DMS114 treated with DMSO at 0.1 percent for 48 hours (cell line): ENCODE data around the gene TEKT5.

ENCODE experiments used
- DNase-seq: peaks from one replicate; lab custom pipeline; 2025; ENCODE audit not compliant: unreplicated experiment; lab: John Stamatoyannopoulos, UW

TEKT5 gene

DNA sequence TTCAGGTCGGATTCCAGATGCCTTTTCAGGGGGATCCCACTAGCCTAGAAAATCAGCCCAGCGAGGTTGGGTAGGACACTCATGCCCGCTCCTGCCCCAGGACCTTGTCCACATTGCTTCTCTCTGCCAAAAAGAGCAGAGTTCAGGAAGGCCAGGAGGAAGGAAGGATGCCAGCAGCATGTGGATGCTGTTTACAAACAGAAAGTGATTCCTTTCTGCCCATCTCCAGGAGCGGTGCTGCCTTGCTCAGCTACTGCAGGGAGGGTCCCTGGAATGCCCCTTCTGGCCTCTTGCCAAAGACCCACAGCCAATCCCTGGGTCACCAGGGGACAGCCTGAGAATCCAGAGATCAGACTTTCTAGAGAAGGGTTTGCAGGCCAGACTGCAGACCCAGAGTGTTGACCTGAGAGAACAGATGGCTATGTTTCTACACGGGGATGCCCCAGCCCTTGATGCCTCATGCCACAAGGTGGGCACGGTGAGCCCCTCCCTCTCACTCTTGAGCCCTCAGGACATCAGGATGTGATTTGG is 82.0 kb downstream of the TEKT5 start:
- no peak for DNase-seq

DNA sequence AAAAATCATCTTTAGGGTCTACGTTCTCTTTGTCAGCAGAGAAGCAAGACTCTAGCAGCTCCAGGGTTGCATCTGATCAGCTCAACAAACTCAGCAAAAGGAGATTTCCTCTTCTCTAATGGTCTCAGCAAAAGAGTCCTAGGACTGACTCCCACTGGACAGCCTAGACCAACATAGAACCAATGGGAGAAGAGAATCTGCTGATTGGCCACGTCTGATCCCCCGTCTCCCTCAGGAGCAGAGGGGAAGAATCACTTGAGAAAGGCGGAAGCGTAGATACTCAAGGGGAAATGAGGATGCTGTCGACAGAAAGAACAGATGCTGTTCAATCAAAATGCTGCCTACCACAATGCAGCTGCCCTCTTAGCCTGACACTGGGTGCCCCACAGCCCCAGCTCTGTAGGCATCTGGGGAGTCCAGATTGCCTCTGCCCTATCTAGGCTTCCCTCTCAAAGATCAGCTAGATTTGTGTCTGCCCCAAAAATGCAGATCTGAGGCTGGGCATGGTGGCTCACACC is 82.8 kb downstream of the TEKT5 start:
- DNase-seq = no peak

GRCh38 chr16:10610499-10611184 is 84.1 kb downstream of the TEKT5 start:
- no peak for DNase-seq

DNA sequence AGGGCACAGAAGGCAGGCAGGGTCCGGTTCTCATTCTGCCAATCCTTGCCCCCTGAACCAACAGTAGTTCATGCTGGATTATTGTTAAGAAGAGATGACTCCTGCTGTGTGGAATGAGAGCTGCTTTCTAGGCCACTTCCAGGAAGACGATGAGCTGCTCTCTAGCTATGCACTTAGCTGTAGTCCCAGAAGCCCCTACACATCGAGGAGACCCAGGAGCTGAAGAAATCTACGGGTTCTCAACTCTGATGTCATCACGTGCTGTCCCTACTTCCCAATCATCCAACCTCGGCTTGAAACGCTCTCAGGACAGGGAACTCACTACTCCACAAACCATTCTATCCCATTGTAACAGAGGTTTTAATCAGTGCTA is 85.3 kb downstream of the TEKT5 start:
- no peak for DNase-seq

DNA sequence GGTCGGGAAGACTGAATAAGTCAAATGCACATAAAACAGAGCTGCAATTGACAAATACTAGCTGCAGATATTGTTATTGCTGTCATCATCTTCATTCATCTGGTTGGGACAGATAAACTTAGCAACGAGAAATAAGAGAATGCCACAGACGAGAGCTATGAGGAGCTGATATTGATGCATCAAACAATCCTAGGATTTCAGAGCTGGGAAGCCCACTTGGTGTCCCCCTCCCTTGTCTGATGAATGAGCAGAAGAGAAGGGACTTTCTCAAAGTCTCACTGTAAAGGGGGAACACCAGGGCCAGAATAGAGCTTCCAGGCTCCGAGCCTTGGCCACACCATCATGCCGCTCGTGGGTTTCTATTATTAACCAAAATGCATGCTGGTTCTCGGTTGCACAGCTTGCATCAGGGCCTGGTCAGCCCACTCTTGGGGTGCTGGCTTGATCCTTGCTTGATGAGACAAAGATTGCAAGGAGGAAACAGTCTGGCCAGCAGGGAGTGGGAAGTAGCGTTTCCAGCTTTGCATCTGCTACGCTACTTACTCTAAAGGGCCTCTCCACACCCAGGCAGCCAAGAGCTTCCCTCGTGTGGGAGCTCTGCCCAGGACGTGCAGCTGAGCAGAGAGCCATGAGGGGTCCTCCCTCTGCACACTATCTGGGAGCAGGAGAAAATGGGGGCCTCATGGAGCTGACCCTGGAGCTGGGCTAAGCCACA is 85.9 kb downstream of the TEKT5 start:
- DNase-seq = no peak

DNA sequence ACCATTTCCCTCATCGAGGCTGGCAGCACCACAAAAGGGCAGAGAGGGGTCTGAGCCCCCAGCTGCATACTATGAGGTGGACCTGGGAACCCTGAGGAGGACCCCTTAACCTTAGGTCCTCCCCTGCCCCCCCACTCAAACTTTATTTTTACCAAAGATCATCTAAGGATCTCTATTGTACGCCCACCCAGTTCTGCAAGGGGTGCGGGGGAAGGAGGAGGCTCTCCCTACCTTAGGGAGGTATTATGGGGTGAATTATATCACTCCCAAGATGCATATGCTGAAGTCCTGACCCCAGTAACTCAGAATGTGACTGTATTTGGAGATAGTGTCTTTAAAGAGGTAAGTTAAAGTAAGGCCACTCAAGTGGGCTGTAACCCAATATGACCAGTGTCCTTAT is 87.6 kb downstream of the TEKT5 start:
- DNase-seq = no peak

- no peak for DNase-seq
Measured at GRCh38 chr16:10606607-10607006, 88.1 kb downstream of the TEKT5 start.

DNA sequence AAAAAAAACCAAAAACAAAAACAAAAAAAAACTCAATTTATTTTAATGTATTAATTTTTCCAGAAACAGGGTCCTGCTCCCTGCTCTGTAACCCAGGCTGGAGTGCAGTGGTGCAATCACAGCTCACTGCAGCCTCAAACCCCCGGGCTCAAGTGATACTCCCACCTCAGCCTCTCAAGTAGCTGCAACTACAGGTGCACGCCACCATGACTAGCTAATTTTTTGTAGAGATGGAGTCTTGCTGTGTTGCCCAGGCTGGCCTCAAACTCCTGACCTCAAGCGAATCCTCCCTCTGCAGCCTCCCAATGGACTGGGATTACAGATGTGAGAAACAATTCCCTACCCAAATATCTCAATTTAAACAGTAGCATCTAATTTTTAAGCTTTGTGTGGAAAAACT is 89.1 kb downstream of the TEKT5 start:
- no peak for DNase-seq

- DNase-seq = no peak
Measured at GRCh38 chr16:10601444-10602408, 93.0 kb downstream of the TEKT5 start.

DNA sequence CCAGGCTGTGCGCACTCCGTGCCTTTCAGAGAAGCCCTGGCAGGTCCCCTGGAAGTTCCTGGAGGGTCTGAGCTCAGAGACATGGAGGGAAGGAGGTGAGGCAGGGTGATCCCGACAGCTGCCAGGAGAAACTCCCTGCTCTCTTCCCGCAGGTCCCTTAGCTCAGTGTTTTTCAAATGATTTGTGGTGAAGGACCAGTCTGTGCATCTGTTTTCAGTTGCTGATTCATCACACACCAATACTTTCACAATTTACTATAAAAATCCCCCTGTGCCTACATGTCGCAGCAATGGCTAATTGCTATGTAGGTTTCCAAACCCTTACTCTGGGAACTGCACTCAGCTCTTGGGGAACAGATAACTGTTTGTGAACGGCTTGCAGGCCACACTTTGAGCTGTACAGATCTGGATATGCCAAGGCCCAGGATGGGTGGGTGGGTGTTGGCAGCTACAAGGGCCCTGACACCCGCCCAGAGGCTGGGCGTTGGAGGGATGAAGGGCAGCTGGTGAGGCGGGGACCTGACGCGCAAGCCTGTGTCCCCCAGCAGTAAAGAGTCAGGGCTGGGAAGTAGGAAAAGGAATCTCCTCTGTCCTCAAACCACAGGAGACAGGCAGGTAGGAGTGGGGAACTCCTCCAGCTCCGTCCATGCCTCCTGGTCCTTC is 93.8 kb downstream of the TEKT5 start:
- no peak for DNase-seq

DNA sequence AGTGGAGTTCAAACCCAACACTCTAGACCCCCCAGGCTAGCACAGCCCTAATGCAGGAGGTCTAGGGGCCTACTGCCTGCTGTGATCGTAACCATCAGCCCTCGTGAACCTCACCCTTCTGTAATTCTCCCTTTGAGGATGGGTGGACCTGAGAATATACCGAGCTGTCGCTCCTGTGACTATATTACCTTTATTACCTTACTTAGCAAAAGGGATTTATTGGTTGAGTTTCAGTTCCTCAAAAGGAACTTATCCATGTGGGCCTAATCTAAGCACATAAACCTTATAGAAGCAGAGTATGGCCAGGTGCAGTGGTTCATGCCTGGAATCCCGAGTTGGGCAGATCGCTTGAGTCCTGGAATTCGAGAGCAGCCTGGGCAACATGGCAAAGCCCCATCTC is 95.1 kb downstream of the TEKT5 start:
- DNase-seq = no peak

DNA sequence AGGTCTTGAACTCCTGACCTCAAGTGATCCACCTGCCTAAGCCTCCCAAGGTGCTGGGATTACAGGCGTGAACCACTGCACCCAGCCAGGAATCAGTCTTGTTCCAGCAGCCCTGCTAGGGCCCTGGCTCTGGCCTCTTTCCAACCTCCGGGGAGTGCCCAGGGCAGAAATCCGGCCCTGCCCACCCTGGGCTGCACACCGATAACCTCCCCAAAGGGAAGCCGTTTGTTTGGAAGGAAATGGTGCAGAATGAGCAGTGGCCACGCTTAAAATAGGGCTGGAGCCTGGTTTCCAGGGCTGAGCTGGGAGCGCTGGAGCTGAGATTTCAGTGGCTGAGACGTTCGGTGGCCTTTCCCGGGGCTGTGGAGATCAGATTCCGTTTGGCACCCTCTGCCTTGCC is 96.6 kb downstream of the TEKT5 start:
- DNase-seq = no peak

GRCh38 chr16:10597187-10597601 is 97.5 kb downstream of the TEKT5 start:
- no peak for DNase-seq

DNA sequence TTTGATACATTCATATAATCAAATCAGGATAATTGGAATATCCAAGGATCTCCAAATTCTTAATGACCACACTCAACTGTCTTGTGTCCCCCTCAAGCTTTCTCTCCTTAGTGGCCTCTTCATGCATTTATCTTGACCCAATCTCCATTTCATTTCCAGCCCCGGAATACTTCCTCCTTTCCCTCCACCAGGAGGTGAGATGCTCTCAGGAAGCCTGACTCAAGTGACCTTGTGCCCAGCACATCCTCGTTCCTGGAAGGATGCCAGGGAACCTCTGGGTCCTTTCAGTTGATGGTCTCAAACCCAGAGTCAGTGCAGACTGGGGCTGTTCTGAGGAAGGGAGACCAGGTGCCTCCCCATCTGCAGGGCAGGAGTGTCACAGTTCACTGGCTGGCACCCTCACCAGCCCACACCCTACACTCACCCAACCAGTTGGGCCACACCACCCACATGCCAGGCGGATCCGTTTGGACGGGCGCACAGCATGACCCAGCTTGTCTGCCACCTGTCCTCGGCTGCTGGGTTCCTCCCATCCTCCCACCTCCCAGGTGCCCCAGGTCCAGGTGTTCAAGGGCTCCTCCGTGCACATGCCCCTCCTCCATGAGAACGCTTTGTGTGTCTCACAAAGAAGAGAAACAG is 100.3 kb downstream of the TEKT5 start:
- no peak for DNase-seq

DNA sequence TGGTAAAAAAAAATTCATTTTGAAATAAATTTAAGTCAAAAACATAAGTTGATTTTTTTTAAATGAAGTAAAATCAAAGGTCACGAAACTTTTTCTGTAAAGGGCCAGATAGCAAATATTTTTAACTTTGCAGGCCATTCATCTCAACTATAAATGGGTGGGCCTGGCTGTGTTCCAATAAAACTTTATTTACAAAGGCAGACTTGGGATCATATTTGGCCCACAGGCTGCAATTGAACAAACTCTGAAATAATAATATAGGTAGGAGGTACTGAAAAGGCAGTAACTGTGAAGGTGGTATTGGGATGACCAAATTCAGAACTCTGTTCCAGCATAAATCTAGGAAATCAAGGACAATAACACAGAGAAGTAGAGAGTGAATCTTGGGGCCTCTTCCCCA is 102.1 kb downstream of the TEKT5 start:
- DNase-seq = no peak

GRCh38 chr16:10590342-10590741 is 104.4 kb downstream of the TEKT5 start:
- DNase-seq = no peak

- no peak for DNase-seq
Measured at GRCh38 chr16:10589109-10589508, 105.6 kb downstream of the TEKT5 start.

- DNase-seq = no peak
Measured at GRCh38 chr16:10587622-10588021, 107.1 kb downstream of the TEKT5 start.

DNA sequence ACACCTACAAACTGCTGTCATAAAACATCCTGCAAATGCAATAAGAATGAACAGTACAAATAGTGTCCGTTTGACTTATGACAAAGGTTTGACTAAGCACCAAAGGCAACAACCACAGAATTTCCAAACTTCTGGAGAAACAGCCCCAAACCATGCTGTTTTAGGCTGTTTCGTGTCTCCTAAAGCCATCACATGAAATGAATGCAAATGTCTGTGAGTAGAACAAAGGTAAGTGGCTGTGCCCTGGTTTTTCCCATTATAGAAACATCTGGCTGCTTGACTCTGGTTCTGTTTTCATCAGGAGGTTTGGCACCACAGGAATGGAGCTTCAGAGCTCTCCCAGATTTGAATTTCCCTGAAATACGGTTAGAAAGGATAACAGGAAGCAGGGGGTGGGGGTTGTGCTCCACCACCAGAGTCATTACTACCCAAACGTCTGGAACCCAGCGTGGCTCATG is 109.7 kb downstream of the TEKT5 start:
- no peak for DNase-seq

DNA sequence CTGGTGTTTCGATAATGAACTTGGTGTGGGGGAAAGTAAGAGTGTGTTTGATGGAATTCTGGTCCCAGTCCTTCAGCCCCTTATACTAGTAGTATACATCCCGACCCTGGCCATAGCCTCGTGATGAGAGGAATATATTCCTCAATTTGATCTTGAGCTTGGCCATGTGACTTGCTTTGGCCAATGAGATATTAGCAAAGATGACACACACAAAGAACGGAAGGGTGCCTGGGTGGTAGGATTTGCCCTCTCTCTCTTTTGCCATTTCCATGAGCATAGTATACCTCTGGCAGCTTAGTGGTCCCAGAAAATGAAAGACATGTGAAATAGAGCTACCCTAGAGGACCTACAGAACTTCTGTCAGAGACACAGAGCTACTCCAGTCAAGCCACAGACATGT is 111.5 kb downstream of the TEKT5 start:
- no peak for DNase-seq
